Astrocyte of the spinal cord (primary cell): ENCODE results near the gene SEC14L2.
"Not testable (repeated sequence)": the region's sequence is repeated elsewhere in the genome, so short reads cannot be mapped to it uniquely, and the experiment has no call there.

Experiments
- DNase-seq: peaks from one replicate; pipeline ENCODE4 v3.0.0; 2011; ENCODE audit warnings: low read depth, low spot score
- H3K4me3 ChIP-seq: 2 replicates; pipeline ENCODE4 v1.5.1; 2011; ENCODE audit warnings: low read depth, mild to moderate bottlenecking, low read length, moderate library complexity
- in situ Hi-C: cut with HindIII; loops from 2 replicates; pipeline ENCODE4 v1.10.0; 2017; ENCODE audit warnings: low sequenced_read_pairs
- TF ChIP-seq, protein P1 (sequence below): IDR thresholded peaks from 2 replicates; pipeline ENCODE4 v1.5.1; 2012; ENCODE audit warnings: low read depth, mild to moderate bottlenecking, low read length, inconsistent platforms

SEC14L2 gene

DNA sequence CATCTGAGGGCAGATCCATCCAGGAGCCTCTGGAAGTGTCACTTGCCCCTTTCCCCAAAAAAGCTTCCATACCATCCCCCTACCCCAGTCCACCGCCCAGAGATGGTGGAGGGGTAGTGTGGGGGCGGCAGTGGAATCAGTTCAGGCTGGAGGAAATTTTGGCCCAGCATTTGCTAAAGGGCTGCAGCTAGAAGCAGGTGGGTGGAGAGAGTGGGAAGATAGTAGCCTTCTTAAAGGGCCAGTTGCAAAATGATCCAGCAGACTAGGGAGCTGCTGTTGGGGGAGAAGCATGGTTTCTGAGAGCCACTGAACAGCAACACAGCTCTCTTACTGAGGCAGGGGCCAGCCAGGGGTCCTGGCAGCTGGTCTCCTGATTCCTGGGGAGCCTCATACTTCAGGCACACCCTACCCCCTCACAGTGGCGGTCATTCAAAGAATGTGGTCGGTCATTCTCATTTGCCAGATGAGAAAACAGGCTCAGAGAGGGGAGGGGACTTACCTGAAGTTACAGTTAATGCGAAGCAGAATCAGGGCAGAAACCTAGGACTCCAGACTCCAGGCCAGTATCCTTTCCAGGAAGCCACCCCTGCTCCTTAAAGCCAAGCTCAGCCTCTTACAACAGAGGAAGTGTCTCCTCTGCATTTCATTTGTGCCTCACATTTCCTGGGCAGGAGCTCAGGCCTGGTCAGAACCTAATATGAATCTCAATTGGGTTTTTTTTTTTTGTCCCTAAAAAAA, 5.4 kb downstream of the SEC14L2 start:
- in situ Hi-C loops: no loop called here
- no peak for DNase-seq
- TF ChIP-seq, protein P1, sequence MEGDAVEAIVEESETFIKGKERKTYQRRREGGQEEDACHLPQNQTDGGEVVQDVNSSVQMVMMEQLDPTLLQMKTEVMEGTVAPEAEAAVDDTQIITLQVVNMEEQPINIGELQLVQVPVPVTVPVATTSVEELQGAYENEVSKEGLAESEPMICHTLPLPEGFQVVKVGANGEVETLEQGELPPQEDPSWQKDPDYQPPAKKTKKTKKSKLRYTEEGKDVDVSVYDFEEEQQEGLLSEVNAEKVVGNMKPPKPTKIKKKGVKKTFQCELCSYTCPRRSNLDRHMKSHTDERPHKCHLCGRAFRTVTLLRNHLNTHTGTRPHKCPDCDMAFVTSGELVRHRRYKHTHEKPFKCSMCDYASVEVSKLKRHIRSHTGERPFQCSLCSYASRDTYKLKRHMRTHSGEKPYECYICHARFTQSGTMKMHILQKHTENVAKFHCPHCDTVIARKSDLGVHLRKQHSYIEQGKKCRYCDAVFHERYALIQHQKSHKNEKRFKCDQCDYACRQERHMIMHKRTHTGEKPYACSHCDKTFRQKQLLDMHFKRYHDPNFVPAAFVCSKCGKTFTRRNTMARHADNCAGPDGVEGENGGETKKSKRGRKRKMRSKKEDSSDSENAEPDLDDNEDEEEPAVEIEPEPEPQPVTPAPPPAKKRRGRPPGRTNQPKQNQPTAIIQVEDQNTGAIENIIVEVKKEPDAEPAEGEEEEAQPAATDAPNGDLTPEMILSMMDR: no peak
- H3K4me3 ChIP-seq: no peak overlapping the region

DNA sequence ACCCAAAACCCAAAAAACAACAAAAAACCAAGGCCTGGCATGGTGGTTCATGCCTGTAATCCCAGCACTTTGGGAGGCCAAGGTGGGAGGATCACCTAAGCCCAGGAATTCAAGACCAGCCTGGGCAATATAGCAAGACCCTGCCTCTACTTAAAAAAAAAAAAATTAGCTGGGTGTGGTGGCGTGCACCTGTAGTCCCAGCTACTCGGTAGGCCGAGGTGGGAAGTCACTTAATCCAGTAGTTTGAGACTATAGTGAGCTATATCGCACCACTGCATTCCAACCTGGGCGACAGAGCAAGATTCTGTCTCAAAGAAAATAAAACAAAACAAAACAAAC, 5.9 kb downstream of the SEC14L2 start:
- DNase-seq, in situ Hi-C loops, H3K4me3 ChIP-seq: not testable (repeated sequence)

DNA sequence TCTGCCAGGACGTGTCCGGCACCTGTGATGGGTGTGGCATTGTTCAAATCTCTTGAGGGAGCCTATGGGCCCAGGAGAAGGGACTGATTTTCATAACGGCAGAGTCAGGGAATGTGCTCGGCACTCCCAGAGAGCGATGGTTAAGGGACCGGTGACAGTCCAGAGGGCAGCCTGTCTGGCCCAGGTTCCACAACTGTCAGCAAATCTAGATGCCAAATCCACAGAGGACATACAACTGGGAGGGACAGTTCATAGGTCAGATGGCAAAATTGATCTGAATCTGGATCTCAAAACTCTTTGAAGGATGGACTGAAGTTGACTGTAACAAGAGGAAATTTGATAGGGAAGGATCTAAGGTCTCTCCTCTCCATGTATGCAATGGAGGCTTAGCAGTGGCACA, 7.5 kb downstream of the SEC14L2 start:
- TF ChIP-seq, protein P1: no peak
- H3K4me3 ChIP-seq: no peak overlapping the region
- no peak for DNase-seq
- in situ Hi-C loops: no loop called here

DNA sequence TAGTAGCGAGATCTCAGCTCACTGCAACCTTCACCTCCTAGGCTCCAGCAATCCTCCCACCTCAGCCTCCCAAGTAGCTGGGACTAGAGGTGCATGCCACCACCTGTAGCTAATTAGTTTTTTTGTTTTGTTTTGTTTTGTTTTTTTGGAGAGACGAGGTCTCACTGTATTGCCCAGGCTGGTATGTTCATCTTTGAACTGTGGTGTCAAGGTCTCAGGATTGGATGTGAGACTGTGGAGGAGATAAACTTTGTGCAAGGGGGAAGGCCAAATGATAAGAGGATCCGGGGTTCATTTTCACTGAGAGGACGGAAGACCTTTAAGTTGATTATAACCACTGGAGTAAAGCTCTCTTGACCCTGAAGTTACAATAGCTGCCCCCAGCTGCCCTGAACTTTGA, 8.9 kb downstream of the SEC14L2 start:
- no peak for DNase-seq
- in situ Hi-C loops: no loop called here
- H3K4me3 ChIP-seq: no peak overlapping the region
- TF ChIP-seq, protein P1: no peak

DNA sequence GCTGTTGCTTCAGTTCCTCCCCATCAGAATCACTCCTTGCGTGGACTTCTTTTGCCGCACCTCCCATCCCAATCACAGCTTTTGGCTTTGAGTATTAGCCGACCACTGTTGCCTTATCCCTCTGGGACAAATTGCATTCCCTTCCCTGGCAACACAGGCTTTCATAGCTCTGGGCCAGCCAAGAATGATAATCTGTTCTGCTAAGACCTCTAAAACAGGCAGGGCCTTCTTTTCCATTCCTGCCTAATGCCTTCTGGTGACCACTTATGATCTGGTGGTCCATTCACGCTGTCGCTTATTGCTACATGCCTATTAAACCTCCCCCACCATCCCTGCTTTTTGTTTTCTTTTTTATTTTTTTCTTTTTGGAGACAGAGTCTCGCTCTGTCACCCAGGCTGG, 9.6 kb downstream of the SEC14L2 start:
- TF ChIP-seq, protein P1: no peak
- H3K4me3 ChIP-seq: no peak overlapping the region
- in situ Hi-C loops: no loop called here
- no peak for DNase-seq

DNA sequence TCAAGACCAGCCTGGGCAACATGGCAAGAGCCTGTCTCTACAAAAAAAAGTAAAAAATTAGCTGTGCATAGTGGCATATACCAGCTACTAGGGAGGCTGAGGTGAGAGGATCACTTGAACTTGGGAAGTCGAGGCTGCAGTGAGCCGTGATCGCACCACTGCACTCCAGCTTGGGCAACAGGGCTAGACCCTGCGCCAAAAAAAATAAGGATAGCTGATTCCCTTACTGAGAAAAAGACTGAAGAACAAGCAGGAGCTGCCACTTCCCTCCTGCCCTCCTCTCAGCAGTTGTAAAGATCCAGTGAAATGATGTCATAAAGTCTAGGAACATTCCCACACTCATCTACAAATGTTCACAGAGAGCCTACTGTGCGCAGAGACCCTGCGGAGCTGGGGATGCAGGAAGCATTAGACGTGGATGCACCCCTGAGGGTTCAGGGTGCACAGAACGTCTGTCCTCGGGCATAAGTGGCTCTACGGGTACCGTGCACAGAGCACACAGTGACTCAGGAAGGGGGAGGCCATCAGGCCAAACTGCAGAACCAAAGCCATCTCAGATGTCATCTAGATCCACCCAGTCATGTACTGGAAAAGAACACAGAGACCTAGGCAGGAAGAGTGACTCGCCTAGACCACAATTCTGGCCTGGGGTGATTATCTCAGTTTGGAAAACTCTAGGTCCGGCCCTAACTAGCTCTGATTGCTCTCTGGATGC, 11.7 kb downstream of the SEC14L2 start:
- peak; percentile 64 for DNase-seq
- TF ChIP-seq, protein P1: no peak
- in situ Hi-C loops: no loop called here
- no peak overlapping the region for H3K4me3 ChIP-seq

DNA sequence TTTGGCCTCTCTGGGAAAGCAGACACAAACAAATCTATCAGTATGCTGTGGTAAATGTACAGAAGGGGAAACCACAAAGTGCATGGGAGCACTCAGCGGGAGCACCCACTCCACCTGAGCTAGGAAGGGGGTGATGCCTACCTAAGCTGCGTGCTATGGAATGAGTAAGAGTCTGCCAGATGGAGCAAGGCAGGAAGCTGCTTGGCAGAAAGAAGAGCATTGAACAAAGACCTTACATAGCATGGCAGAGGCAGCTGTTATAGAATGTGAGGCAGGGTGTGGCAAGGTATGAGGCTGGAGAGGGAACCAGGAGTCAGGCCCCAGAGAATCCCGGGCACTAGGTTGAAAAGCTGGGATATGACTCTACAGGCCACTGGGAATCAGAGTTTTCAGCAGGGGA, 15.0 kb downstream of the SEC14L2 start:
- in situ Hi-C loops: no loop called here
- no peak for DNase-seq
- no peak overlapping the region for H3K4me3 ChIP-seq
- TF ChIP-seq, protein P1: no peak
